GM21360 (cell line): Measurements from ENCODE around the gene ZNF423.

Experiments used
- ATAC-seq: cut with Tn5 transposase; IDR thresholded peaks from one replicate; pipeline ENCODE4 v1.9.1; 2021; ENCODE audit warnings: mild to moderate bottlenecking, moderate library complexity; ENCODE audit not compliant: unreplicated experiment

Gene ZNF423

GRCh38 chr16:49827805-49828438 is 28.0 kb downstream of the ZNF423 start:
- ATAC-seq: no peak

- no peak for ATAC-seq
These were observed 29.4 kb downstream of the ZNF423 start for GRCh38 chr16:49826515-49826914.

- no peak for ATAC-seq
These were observed 30.9 kb downstream of the ZNF423 start for GRCh38 chr16:49825041-49825440.

GRCh38 chr16:49824593-49824992 is 31.3 kb downstream of the ZNF423 start:
- no peak for ATAC-seq

- ATAC-seq: no peak
These were observed 33.1 kb downstream of the ZNF423 start for GRCh38 chr16:49822649-49823370.

GRCh38 chr16:49821614-49822282 is 34.2 kb downstream of the ZNF423 start:
- ATAC-seq: no peak

GRCh38 chr16:49821156-49821555 is 34.8 kb downstream of the ZNF423 start:
- ATAC-seq: no peak

GRCh38 chr16:49817754-49818507 is 38.0 kb downstream of the ZNF423 start:
- ATAC-seq: no peak

GRCh38 chr16:49816875-49817274 is 39.0 kb downstream of the ZNF423 start:
- ATAC-seq: no peak

- no peak for ATAC-seq
These were observed 44.1 kb downstream of the ZNF423 start for GRCh38 chr16:49811644-49812334.

- no peak for ATAC-seq
These were observed 45.1 kb downstream of the ZNF423 start for GRCh38 chr16:49810831-49811230.

GRCh38 chr16:49809561-49809960 is 46.4 kb downstream of the ZNF423 start:
- no peak for ATAC-seq

- no peak for ATAC-seq
These were observed 46.9 kb downstream of the ZNF423 start for GRCh38 chr16:49809062-49809461.

GRCh38 chr16:49806446-49806845 is 49.5 kb downstream of the ZNF423 start:
- ATAC-seq: no peak

- ATAC-seq: no peak
These were observed 54.6 kb downstream of the ZNF423 start for GRCh38 chr16:49801290-49801689.

- peak; percentile 48 for ATAC-seq
These were observed 55.0 kb downstream of the ZNF423 start for GRCh38 chr16:49800876-49801275.

- no peak for ATAC-seq
These were observed 55.5 kb downstream of the ZNF423 start for GRCh38 chr16:49800441-49800840.

GRCh38 chr16:49799172-49799571 is 56.7 kb downstream of the ZNF423 start:
- no peak for ATAC-seq

GRCh38 chr16:49795513-49795912 is 60.4 kb downstream of the ZNF423 start:
- ATAC-seq: no peak

- no peak for ATAC-seq
These were observed 62.7 kb downstream of the ZNF423 start for GRCh38 chr16:49793244-49793643.

GRCh38 chr16:49789616-49790015 is 66.3 kb downstream of the ZNF423 start:
- ATAC-seq: no peak
